ENCODE data around the gene ACTR1A.
"Not testable (repeated sequence)": the region's sequence is repeated elsewhere in the genome, so short reads cannot be mapped to it uniquely, and the experiment has no call there.

The ACTR1A gene
- total RNA-seq: 69.3 to 122 (median 109) reads per million in 3 experiments

DNA sequence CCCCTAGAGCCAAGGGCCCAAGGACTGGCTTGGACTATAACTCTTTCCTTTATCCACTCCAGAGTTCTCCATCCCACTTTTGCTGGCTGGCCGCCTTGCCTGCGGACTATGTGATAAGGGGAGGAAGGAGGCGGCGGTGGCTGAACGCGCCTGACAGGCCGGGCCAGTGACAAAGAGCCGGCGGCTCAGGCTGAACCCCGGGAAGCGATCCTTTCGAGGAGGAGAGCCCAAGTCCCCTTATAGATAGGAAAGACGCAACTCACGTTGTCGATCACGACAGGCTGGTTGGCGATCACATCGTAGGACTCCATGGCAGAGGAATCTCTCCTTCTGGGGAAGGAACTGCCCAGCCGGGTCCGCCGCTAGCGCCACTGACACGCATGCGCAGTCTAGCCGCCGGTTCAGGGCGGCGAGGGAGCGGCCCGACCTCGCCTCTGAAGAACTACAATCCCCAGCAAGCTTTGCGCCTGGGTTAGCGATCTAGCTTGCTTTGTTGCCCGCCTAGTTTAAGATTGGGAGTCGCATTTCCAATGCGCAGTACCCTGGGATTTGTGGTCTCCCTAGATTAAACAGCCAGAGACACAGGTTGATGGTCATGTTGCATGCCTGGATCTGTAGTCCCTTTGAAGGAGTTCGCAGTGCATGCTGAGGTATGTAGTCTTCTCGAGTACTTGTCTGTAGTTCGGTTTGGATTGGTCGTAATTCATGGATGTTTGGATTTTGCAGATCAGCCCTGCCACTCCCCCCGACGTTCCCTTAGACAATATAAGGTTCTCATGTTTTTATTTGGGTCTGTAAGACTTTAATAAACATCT lies at the start of gene ACTR1A:
ACTR1A (minus strand) TSS at position 376 of the 815 bp plus-strand sequence; CDS start at position 311, 65 bp downstream.
- peak; percentile 96 for DNase-seq

DNA sequence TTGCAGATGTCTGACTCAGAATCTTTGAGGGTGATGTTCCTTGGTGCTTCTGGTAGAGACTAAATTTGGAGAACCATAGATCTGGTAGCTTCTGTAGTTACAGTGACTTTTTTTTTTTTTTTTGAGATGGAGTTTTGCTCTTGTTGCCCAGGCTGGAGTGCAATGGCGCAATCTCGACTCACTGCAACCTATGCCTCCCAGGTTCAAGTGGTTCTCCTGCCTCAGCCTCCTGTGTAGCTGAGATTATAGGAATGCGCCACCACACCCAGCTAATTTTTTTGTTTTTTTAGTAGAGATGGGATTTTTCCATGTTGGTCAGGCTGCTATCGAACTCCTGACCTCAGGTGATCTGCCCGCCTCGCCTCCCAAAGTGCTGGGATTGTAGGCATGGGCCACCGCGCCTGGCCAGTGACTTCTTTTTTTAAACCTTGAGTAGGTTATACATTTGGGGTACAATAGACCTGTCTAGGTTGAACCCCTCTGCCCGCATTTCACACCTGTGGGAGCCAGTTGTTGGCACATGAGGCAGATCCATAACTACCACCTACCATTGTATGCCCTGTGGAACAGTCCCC lies 48.2 kb upstream of the ACTR1A start:
- DNase-seq: no peak

DNA sequence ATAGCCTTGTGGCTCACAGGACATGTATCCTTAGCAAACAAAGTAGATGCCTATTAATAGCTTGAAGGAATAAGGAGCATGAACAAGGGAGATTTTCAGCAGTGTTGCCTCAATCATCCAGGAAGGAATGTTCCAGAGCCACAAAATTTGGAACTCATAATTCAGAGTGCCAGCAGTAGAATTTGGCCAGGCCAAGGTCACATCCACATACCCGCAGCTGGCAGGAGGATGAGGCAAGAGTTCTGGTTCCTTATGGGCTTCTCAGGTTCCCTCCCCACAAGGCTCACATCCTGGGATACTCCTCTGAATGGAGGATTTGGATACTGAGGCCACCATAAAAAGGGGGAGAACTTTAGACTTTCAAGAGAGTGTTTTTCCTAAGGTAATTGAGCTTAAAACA lies 47.0 kb upstream of the ACTR1A start:
- no peak for DNase-seq

DNA sequence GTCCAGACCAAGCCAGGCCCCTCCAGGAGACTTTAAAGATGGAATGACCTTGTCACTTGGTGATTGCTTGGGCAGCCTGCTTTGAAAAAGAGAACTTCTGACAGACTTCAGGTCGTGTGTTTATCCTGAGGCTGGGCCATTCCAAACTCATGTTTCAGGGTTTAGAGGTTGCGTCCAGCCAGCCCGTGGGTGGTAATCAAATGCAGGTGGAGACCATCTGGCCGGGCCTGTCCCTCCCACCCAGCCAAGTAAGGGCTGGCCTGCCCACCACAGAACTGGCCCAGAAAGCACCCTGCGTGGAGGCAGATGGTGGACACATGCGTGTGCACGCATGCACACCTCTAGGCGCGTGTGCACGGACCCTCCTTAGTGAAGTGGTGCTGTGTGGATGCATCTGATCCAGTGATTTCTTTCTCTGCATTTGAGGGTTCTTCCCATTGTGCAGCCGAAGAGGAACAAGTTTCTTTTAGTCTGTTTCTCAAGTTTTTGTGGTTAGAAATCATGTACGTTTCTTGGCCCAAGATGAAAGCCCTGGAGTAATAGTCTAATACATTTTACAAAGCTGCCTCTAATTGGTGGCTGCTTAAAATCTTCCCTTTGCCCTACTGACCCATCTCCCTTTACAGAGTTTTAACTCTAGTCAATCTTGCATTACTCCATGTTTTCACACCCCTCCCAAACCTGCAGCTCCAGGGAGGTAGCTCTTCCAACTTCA lies 44.3 kb upstream of the ACTR1A start:
- no peak for DNase-seq

DNA sequence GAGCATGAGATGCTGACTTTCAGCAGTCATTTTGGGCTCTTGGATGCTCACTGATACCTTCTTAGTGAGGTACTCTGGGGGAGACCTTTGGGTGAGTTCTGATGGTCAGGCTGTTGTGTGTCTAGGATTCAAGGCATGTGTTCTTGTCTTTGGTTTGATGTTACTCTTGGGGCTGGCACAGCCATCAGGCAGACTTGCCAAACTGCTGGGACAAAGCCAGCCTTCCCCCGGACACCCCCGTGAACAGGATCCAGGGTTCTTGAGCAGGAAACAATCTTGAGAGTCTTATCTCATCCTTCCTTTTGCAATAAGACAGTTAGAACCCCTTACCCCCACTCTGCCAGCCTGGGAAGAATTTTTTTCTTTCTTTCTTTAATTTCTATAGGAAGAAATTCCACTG lies 43.5 kb upstream of the ACTR1A start:
- DNase-seq: no peak

DNA sequence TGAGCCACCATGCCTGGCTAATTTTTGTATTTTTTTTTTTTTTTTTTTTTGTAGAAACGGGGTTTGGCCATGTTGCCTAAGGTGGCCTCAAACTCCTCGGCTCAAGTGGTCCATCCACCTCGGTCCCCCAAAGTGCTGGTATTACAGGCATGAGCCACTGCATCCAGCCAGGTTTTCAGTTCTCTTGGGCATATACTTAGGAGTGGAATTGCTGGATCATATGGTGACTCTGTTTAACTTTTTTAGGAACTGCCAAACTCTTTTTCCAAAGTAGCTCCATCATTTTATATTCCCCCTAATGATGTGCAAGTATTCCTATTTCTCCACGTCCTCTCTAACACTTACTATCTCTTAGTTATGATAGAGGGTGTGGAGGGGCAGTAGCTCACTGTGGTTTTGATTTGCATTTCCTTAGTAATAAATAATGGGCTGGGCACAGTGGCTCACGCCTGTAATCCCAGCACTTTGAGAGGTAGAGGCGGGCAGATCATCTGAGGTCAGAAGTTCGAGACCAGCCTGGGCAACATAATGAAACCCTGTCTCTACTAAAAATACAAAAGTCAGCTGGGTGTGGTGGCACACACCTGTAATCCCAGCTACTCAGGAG lies 42.9 kb upstream of the ACTR1A start:
- no peak for DNase-seq

DNA sequence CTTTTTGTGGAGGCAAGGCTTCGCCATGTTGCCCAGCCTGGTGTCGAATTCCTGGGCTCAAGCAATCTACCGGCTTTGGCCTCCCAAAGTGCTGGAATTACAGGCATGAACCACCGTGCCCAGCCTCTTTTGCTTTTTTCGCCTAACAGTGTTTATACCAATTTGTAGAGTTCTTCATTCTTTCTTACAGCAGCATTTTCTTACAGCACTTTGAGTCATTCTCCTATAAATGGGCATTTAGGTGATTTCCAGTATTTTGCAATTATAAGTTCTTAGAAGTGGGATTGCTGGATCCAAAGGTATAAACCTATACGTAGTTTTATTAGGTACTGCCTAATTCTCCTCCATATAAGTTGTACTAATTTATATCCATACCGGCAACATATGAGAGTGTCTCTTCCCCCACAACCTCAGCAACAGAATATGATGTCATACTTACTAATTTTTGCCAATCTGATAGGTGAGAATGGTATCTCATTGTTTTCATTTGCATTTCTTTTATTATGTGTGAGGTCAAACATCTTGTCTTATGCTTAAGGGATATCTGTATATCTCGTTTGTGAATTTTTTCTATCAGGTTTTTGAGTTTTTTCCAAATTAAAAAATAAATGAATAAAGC lies 40.4 kb upstream of the ACTR1A start:
- no peak for DNase-seq

DNA sequence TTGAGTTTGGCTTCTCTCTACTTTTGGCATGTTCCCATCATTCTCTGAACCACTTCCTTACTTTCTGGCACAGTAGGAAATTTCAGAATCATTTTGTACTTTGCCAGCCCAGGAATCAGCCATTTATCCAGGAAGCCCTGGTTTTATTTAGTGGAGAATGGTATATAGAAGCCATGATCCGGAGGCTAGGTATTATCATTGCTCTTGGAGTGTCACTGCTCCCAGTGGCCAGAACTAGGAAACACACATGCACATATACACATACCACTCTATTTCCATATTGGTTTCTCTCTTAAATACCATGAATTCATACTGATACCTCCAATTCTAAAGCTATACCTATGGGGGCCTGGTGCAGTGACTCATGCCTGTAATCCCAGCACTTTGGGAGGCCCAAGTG lies 37.5 kb upstream of the ACTR1A start:
- DNase-seq: no peak

DNA sequence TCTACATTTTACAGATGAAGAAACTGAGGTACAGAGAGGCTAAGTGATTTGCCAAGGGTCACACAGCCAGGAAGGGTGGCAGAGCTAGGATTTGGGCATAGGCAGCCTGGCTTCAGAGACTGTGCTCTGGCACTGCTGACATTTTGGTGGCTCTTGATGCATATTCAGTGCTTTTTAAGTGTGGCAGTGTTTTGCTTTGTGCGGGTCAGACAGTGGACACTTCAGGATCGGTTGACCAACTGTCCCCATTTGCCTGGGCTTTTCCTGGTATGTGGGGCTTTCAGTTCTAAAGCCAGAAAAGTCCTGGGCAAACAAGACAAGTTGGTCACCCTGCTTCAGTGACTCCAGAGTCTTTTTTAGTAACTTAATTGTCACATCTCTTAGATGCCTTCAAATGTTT lies 36.3 kb upstream of the ACTR1A start:
- DNase-seq: no peak

DNA sequence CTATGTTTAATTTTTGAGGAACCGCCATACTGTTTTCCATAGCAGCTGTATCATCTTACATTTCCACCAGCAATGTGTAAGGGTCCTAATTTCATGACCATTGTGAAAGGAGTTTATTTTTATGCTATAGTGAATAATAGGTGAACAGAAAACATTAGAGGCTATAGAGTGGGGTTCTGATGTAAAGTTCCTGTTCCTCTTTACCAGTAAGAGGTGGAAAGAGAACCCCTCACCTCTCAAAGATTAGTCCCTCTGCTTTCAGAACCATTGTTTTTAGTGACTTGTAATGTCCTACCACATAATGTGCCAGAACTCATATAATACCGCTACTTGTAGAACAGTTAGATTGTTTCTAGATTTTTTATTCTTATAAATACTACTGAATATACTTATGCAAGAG lies 35.4 kb upstream of the ACTR1A start:
- no peak for DNase-seq

DNA sequence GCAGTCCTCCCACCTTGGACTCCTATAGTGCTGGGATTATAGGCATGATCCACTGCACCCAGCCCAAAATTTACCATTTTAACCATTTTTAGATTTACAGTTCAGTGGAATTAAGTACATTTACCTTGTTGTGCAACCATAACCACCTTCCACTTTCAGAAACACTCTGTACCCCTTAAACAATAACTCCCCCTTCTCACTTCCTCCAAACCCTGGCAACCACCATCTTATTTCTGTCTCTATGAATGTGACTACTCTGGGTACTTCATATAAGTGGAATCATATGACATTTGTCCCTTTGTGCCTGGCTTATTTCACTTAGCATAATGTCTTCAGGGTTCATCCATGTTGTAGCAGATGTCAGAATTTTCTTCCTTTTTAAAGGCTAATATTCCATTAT lies 34.9 kb upstream of the ACTR1A start:
- no peak for DNase-seq

DNA sequence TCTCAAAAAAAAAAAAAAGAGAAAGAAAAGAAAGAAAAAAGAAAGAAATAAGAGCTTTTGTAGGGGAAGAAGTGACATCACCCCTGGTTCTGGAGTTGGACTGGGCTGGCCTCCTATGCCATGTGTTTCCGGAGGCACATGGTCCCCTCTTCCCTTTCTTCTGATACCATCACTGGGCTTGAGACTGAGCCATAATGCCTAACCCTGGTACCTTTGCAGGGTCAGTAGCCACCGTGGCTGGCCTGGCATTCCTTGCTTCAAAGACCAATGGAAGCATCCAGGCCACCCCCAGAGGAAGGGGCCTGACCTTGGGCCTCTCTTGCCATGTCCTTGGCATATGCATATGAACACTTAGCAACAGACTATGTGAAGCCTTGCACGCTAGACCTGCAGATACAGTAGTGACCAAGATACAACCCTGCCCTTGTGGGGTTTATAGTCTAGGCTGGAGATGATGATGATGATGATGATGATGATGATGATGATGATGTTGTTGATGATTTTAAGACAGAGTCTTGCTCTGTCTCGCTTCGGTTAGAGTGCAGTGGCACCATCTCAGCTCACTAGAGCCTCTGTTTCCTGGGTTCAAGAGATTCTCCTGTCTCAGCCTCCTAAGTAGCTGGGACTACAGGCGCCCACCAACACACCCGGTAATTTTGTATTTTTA lies 33.1 kb upstream of the ACTR1A start:
- DNase-seq: no peak

DNA sequence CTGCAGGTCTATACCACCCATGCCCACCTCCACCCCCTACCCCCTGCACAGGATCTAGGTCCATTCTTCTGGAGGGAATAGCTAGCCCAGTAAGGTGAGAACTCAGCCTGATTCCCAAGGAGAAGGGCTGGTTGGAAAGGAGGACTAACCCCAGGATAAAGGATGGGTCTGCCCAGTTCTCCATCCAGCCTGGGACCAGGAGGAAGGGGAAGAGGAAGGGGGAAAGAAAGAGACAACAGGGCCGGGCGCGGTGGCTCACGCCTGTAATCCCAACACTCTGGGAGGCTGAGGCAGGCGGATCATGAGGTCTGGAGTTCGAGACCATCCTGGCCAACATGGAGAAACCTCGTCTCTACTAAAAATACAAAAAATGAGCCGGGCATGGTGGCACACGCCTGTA lies 32.5 kb upstream of the ACTR1A start:
- DNase-seq: not testable (repeated sequence)

DNA sequence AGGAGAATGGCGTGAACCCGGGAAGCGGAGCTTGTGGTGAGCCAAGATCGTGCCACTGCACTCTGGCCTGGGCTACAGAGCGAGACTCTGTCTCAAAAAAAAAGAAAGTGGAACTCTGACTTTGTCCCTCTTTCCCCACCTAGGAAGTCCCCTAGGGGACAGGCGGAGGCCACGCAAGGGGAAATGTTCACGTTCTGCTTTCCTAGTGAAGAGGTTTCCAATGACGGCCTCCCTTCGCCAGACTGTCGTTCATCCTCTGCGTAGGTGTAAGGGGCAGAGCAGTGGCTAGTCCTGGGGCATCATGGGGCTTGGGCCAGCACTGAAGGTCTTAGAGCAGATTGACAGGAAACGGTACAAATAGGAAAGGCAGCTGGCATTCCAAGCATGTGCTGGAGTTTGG lies 31.8 kb upstream of the ACTR1A start:
- DNase-seq: no peak

DNA sequence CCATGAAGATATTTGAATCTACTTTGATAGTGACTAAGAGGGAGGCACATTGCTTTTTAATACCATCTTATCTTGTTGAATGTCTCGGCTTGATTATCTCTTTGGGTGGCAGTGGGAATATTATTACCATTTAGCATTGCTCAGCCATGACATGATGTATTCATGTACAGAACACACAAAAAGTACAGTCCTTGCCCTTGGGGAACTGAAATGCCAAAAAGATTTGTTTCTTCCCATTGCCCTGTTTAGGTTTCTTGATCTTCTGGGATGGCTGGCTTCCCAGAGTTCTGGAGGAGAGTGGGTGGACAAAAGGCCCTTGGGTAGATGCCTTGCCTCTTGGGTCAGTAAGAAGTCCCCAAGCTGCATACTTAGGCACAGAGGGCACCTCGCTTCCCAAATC lies 25.0 kb upstream of the ACTR1A start:
- no peak for DNase-seq

DNA sequence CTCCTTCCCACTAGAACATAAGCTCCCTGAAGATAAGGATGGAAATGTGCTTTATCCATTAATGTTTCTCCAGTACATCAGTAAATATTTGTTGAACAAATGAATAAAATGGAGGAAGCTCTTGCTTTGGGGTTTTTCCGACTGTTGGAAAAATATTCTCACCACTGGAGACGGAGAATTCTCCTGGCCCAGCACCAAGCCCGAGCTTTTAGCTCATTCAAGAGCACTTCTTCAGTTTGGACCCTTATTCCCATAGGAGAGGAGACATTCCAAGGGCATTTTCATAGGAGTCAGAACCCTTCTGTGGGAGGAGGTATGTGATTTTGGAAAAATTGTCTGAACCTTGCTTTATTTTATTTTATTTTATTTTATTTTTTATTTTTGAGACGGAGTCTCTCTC lies 22.2 kb upstream of the ACTR1A start:
- no peak for DNase-seq

DNA sequence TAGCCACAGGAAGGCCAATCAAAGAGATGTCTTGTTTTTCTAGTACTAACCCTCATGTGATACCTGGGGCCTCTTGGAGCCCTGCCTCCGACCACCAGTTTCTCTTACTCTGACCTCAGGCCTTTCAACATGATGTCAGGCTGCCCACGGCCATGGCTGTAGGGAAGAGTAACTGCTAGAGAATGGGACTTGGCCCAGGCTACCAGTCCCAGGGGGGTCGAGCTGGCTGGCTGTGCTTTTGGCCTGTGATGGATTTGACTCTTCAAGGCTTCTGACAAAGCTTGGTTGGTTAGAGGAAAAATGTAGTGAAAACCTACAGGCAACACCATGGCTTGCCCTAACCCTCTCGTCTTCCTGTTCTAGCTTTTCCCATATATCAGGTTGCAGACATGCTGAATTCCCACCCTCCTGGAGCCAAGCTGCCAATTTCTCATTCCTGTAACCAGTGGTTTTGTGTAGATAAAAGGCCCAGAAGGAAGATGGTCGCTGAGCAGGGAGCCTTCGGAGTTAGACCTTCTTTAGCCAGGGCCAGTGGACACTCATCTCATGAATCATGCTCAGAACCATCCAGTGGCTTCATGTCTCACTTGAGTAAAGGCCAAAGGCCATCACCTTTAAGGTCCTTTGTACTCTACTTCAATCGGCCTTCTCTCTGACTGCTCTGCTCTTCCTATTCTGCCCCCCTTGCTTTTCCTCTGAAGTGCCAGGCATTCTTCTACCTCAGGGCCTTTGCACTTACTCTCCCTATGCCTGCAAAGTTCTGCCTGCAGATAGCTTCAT lies 20.9 kb upstream of the ACTR1A start:
- no peak for DNase-seq

DNA sequence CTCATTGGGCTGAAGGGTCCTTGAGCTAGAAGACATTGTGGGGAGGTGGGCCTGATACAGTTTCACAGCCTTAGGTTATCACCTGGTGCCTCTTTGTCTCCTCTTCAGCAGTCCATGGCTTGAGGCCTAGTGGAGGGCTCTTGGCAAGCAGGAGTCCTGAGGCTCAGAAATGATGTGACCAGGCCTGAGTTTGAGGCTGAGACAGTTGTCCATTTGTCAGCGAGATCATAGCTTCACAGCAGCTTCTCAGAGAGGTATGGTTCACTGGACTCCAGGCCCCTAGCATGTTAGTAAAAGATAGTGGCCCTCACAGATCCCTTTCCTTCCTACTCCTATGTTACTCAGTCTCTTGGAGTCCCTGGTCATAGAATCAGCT lies 20.4 kb upstream of the ACTR1A start:
- DNase-seq: no peak

DNA sequence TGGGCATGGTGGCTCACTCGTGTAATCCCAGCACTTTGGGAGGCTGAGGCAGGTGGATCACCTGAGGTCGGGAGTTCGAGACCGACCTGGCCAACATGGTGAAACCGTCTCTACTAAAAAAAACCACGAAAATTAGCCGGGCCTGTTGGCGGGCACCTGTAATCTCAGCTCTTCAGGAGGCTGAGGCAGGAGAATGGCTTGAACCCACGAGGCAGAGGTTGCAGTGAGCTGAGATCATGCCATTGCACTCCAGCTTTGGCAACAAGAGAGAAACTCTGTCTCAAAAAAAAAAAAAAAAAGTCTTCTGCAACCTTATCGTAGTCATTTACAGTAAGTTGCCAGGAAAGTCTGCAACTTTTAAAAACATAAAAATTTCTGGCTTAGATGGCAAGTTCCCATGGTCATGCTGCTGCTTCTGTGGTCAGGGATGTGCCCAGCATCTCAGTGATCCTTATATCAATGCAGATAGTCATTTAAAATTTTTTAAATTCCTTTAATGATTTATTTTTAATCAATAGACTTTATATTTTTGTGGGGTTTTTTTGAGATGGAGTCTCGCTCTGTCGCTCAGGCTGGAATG lies 16.8 kb upstream of the ACTR1A start:
- no peak for DNase-seq

DNA sequence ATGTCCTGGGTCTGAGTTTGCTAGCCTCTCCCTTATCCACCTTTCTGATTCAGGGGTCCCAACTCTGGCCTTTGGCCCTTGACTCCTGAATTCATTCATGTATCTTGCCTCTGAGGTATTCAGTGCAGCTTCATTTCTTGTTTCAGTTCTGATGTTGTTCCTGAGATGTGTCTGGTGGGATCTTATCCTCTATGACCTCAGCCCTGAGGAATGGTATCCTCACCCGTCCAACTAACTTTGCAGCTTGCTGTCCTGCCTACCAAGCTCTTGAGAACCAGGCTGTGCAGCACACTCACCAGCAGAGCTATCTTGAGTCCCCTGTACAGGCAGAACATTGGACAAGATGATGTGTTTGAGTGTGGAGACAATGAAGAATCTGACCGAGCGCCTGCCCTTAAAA lies 15.0 kb upstream of the ACTR1A start:
- DNase-seq: no peak

DNA sequence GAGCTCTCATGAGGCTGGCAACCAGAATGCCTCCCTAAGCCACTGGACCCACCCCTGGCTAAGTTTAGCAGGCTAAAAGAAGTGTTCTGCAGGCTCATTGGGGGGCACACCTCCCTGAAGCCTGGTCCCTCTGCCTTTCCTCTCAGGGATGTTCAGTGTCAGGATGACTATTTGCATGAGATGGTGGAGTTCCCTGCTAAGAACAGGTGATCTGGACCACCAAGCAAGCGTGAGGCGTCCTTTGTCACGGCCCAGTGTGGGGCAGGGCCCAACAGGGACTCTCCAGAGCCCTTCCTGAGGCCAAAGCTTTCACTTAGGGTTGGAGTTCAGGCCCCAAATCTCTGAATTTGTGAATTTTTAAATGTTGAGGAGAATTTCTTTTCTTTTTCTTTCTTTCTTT lies 13.2 kb upstream of the ACTR1A start:
- DNase-seq: no peak
